ENCODE results near the gene HOXB3. TPM values are rescaled to one million over a fixed set of nuclear protein-coding genes. Genes with fewer than 3 reads are reported as not detected.

Gene HOXB3
- total RNA-seq, 1 donor from 2014 or later, result 93.7 TPM

DNA sequence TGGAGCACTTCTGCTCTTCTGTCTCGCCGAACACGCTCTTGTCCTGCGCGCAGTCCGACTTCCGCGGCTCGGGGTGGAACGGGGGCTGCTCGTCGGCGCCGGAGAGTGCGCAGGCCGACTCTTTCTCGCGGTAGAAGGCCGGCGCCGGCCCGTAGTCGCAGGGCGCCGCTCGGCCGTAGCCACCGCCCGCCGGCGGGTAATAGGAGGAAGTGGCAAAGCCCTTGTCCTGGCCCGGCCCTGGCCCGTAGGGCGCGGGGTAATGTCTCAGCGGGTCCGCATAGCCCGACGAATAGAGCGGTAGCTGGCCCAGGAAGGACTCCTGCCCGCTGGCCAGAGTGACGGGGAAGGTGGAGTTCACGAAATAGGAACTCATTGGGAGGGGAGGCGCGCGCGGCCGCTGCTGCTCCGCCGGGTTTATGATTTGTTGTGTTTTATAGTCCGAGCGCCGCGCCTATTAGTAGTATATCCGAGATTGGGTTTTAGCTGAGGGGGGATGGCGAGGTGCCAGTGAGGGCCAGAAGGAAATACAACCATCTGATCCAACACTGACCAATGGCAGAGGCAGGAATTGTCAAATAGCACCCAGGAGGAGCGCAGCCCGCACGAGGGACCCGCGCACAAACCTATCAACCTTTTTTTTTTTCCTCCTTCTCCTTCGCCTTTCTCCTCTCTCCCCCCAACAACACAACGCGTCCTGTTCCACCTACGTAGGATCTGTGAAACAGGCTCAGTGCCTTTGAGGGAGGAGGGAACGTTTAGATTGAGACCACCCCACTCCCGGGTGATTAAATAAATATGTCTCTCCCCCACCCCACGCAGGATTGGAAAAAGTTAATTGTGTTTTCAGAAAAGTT is 8.0 kb upstream of the HOXB3 start:
- Mint-ChIP-seq H3K4me3 (peak overlapping the region; percentile 91), H3K4me1 (ENCODE audit: unreplicated experiment) (peaks cover 49% of the 10 kb centered on the region), H3K27ac (peak overlapping the region; percentile 91), H3K36me3 (peaks cover 14% of the 10 kb centered on the region), H3K9me3 (no peaks in the 10 kb centered on the region), H3K27me3 (peaks cover 97% of the 10 kb centered on the region)
- TF ChIP-seq, protein P1, sequence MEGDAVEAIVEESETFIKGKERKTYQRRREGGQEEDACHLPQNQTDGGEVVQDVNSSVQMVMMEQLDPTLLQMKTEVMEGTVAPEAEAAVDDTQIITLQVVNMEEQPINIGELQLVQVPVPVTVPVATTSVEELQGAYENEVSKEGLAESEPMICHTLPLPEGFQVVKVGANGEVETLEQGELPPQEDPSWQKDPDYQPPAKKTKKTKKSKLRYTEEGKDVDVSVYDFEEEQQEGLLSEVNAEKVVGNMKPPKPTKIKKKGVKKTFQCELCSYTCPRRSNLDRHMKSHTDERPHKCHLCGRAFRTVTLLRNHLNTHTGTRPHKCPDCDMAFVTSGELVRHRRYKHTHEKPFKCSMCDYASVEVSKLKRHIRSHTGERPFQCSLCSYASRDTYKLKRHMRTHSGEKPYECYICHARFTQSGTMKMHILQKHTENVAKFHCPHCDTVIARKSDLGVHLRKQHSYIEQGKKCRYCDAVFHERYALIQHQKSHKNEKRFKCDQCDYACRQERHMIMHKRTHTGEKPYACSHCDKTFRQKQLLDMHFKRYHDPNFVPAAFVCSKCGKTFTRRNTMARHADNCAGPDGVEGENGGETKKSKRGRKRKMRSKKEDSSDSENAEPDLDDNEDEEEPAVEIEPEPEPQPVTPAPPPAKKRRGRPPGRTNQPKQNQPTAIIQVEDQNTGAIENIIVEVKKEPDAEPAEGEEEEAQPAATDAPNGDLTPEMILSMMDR (conservative IDR thresholded peaks at IDR 0.05), result no peak
- no peak for DNase-seq (ENCODE audit: extremely low spot score, unreplicated experiment)

DNA sequence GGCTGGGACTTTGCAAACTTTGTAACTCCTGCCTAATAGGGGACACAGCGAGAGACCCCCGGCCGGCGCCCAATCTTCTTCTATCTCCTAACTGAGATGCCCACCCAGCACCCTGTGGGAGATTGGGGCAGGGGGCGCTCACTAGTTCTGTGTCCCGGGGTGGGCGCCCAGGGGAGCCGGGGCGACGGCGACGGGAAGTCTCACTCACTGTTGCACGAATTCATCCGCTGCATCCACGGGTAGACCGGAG is 7.4 kb upstream of the HOXB3 start:
- Mint-ChIP-seq H3K9me3 (no peaks in the 10 kb centered on the region), H3K4me1 (ENCODE audit: unreplicated experiment) (peaks cover 49% of the 10 kb centered on the region), H3K36me3 (peaks cover 14% of the 10 kb centered on the region), H3K27ac (peak overlapping the region; percentile 91), H3K27me3 (peaks cover 97% of the 10 kb centered on the region), H3K4me3 (peak overlapping the region; percentile 91)
- TF ChIP-seq, protein P1 (conservative IDR thresholded peaks at IDR 0.05), result no peak
- no peak for DNase-seq (ENCODE audit: extremely low spot score, unreplicated experiment)

DNA sequence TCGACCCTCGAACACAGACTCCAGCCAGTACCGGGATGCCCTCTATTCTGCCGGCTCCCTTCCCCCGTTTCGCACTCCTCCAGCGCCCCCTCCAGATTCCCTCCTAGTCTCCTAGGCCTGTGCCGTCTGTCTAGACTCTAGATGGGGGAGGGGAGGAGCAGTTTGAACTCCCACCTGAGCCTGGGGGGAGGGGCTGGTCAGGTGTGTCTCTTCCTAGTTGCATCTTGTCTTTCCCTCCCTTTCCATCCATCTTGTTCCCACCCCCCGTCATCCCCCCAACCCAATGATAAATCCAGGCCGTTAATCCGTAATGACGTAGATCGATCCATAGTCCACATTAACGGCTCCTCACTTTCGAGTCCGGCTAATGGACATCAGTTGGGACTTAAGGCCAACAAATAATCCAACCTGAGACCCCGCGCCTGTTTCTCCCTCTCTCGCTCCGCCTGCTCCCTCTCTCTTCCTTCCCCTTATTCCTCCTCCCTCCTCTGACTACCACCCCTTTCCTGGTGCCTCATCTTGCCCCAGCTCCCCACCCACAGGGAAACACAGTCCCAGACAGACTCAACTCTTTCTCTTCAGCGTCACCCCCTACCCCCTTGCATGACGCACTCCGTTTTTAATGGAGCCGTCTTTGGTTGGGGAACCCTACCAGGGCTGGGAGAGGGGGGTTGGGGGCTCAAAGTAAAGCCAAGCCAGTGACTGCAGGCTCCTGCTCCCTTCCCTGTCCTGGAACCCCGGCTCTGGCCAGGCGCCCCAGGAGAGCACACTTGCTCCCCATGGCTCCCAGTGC is 6.9 kb upstream of the HOXB3 start:
- TF ChIP-seq, protein P1 (conservative IDR thresholded peaks at IDR 0.05), result no peak
- peak overlapping the region; percentile 91 for H3K4me3 Mint-ChIP-seq
- peak overlapping the region; percentile 87 for H3K27ac Mint-ChIP-seq
- no peak for DNase-seq (ENCODE audit: extremely low spot score, unreplicated experiment)
- no peaks in the 10 kb centered on the region for H3K9me3 Mint-ChIP-seq
- H3K36me3 Mint-ChIP-seq, result peaks cover 14% of the 10 kb centered on the region
- peaks cover 49% of the 10 kb centered on the region for H3K4me1 Mint-ChIP-seq (ENCODE audit: unreplicated experiment)
- peaks cover 96% of the 10 kb centered on the region for H3K27me3 Mint-ChIP-seq

DNA sequence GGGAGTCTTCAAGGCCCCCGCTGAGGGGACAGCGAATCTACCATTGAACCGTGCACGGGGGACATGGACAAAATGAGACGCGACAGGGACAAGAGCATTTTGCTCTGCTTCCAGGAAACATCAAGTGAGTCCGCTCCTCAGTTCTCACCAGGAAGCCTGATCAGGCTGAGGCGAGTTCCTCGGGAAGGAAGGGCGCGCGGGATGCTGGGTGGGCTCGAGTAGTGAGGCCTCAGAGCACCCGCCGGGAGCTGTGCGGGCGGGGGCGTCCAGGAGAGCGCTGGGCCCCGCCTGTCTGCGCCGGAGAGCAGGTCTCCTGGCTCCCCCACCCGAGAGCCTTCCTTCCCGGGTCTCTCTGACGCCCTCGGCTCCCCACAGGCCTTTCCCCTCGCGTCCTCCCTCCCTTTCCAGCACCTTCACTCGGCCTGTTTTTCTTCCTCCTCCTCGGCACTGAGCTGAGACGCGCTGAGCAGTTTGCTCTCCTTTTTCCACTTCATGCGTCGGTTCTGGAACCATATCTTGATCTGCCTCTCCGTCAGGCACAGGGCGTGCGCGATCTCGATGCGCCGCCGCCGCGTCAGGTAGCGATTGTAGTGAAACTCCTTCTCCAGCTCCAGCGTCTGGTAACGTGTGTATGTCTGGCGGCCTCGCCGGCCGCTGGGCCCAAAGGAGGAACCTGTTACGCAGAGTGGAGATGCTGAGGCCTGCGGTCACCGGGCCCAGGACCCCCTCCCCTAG is 6.1 kb upstream of the HOXB3 start:
- TF ChIP-seq, protein P1 (conservative IDR thresholded peaks at IDR 0.05), result no peak
- Mint-ChIP-seq H3K4me1 (ENCODE audit: unreplicated experiment) (peaks cover 54% of the 10 kb centered on the region), H3K9me3 (no peaks in the 10 kb centered on the region), H3K27ac (peak overlapping the region; percentile 97), H3K27me3 (peaks cover 96% of the 10 kb centered on the region), H3K4me3 (peak overlapping the region; percentile 91), H3K36me3 (peaks cover 20% of the 10 kb centered on the region)
- no peak for DNase-seq (ENCODE audit: extremely low spot score, unreplicated experiment)

DNA sequence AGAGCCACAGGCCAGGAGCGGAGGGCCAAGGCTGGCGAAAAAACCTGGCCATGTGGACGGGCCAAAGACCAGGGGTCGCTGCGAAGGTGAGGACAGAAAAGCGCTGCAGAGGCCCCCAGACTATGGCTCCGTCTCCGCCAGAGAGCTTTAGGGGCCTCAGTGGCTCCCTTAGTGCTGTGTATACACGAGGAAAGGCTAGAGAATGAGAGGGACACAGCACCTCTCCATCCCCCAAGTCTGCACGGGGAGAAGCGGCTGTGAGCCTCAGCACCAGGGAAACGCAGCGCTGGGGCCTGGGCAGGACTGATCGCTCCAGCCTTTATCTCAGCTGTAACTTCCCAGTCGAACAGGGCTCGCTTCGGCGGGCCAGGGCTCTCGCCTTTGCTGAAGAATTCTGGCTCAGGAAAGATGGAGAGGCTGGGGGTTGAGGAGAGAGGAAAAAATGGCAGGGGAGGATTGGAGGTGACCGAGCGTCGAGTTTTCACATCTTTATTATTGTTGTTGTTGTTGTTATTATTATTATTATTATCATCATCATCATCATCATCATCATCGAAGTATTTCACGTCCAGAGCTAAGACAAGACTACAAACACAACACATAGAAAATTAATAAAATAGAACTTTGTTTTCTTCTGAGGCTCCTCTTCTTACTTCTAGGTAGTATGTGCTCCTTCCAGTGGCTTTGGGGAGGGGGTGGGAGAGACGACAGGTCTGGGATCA is 5.4 kb upstream of the HOXB3 start:
- Mint-ChIP-seq H3K36me3 (peaks cover 22% of the 10 kb centered on the region), H3K4me1 (ENCODE audit: unreplicated experiment) (peaks cover 54% of the 10 kb centered on the region), H3K27me3 (peaks cover 94% of the 10 kb centered on the region), H3K4me3 (peak overlapping the region; percentile 91), H3K27ac (peak overlapping the region; percentile 97), H3K9me3 (no peaks in the 10 kb centered on the region)
- DNase-seq (ENCODE audit: extremely low spot score, unreplicated experiment), result no peak
- TF ChIP-seq, protein P1 (conservative IDR thresholded peaks at IDR 0.05), result no peak

Measured in type B pancreatic cell (in vitro differentiated cells).